HEK293T (cell line): ENCODE measurements around the gene CHPF2.

Source experiments
- CTCF ChIA-PET: fragments of 350-600 bp; formaldehyde crosslinking; extraction: SDS; loops from one replicate; lab custom pipeline; 2021; ENCODE audit warnings: antibody characterized with exemption, inconsistent platforms; lab: Yijun Ruan, JAX
- POLR2A ChIA-PET: fragments of 350-600 bp; formaldehyde crosslinking; extraction: SDS; loops from one replicate; lab custom pipeline; 2020; ENCODE audit warnings: antibody characterized with exemption, inconsistent platforms; lab: Yijun Ruan, JAX
- DNase-seq: peaks from one replicate; pipeline ENCODE4 v3.0.0; 2012; ENCODE audit warnings: mixed read lengths; ENCODE audit errors: extremely low spot score
- ARNT ChIP-seq: fragments of 450-650 bp; IDR thresholded peaks from 2 replicates; pipeline ENCODE4 v1.6.1; 2017; ENCODE audit warnings: mild to moderate bottlenecking
- BHLHE40 ChIP-seq: fragments of 450-650 bp; IDR thresholded peaks from 2 replicates; pipeline ENCODE4 v1.6.1; 2016; ENCODE audit warnings: mild to moderate bottlenecking, moderate library complexity, borderline replicate concordance
- CTBP1 ChIP-seq: fragments of 450-650 bp; IDR thresholded peaks from 2 replicates; pipeline ENCODE4 v1.6.1; 2016; ENCODE audit warnings: borderline replicate concordance
- ELF4 ChIP-seq: fragments of 450-650 bp; IDR thresholded peaks from 2 replicates; pipeline ENCODE4 v1.6.1; 2017; ENCODE audit warnings: antibody characterized with exemption
- FOXA1 ChIP-seq: fragments of 450-650 bp; IDR thresholded peaks from 2 replicates; pipeline ENCODE4 v1.6.1; 2016; ENCODE audit warnings: mild to moderate bottlenecking
- FOXK2 ChIP-seq: fragments of 450-650 bp; IDR thresholded peaks from 2 replicates; pipeline ENCODE4 v1.6.1; 2016; ENCODE audit warnings: mild to moderate bottlenecking
- FOXM1 ChIP-seq: fragments of 450-650 bp; IDR thresholded peaks from 2 replicates; pipeline ENCODE4 v1.6.1; 2017; ENCODE audit warnings: mild to moderate bottlenecking, borderline replicate concordance
- HDGF ChIP-seq: fragments of 450-650 bp; IDR thresholded peaks from 2 replicates; pipeline ENCODE4 v1.6.1; 2017; ENCODE audit warnings: antibody characterized with exemption, borderline replicate concordance
- L3MBTL2 ChIP-seq: fragments of 450-650 bp; conservative IDR thresholded peaks from 2 replicates; pipeline ENCODE4 v1.6.1; 2016; ENCODE audit warnings: mild to moderate bottlenecking
- LEF1 ChIP-seq: fragments of 450-650 bp; IDR thresholded peaks from 2 replicates; pipeline ENCODE4 v1.6.1; 2017; ENCODE audit warnings: mild to moderate bottlenecking, borderline replicate concordance
- NFRKB ChIP-seq: fragments of 450-650 bp; IDR thresholded peaks from 2 replicates; pipeline ENCODE4 v1.6.1; 2016; ENCODE audit warnings: mild to moderate bottlenecking, moderate library complexity
- SP1 ChIP-seq: fragments of 450-650 bp; IDR thresholded peaks from 2 replicates; pipeline ENCODE4 v1.6.1; 2017
- SUZ12 ChIP-seq: fragments of 450-650 bp; IDR thresholded peaks from 2 replicates; pipeline ENCODE4 v1.6.1; 2016; ENCODE audit warnings: mild to moderate bottlenecking
- TARDBP ChIP-seq: fragments of 450-650 bp; IDR thresholded peaks from 2 replicates; pipeline ENCODE4 v1.6.1; 2016
- ZNF384 ChIP-seq: fragments of 450-650 bp; IDR thresholded peaks from 2 replicates; pipeline ENCODE4 v1.6.1; 2016
- TF ChIP-seq, protein P1 (sequence below): fragments of 450-650 bp; IDR thresholded peaks from 2 replicates; pipeline ENCODE4 v1.6.1; 2016

The CHPF2 gene

DNA sequence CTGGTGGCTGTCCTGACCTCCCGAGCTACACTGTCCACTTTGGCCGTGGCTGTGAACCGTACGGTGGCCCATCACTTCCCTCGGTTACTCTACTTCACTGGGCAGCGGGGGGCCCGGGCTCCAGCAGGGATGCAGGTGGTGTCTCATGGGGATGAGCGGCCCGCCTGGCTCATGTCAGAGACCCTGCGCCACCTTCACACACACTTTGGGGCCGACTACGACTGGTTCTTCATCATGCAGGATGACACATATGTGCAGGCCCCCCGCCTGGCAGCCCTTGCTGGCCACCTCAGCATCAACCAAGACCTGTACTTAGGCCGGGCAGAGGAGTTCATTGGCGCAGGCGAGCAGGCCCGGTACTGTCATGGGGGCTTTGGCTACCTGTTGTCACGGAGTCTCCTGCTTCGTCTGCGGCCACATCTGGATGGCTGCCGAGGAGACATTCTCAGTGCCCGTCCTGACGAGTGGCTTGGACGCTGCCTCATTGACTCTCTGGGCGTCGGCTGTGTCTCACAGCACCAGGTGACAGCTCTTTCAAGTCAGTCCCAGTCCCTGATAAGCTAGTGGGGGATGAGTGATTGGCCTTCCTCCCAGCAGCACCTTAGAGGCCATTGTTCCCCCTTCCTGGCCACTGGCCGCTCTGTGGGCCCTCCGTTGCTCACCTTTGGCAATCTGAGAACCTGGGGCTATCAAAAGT, 3.0 kb downstream of the CHPF2 start:
- POLR2A ChIA-PET, result interaction anchor here (0.5 to 2.6 kb wide), 3 partner anchors 8 to 204 kb away, joined by 3 to 36 read pairs (median 5); partner anchors contain the start of gene ABCF2
- no peak for DNase-seq
- CTCF ChIA-PET, result interaction anchor here (0.8 to 4.8 kb wide), 3 partner anchors 9 to 12 kb away, joined by 3 to 31 read pairs (median 3); no protein-coding TSS in a partner anchor
- no peak for TF ChIP-seq FOXK2
- no peak for TF ChIP-seq ZNF384
- TF ChIP-seq LEF1, result no peak
- no peak for TF ChIP-seq ELF4

DNA sequence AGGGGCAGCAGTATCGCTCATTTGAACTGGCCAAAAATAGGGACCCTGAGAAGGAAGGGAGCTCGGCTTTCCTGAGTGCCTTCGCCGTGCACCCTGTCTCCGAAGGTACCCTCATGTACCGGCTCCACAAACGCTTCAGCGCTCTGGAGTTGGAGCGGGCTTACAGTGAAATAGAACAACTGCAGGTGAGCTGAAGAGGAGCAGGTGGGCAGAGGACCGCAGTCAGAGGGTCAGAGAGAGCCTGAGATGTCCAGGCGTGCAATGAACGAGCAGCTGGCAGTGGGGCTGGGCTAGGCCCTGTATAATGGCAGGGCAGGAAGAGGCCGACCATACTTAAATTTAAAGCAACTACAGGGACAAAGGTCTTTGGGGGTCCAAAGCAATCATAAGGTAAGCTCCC, 4.1 kb downstream of the CHPF2 start:
- DNase-seq, result no peak
- CTCF ChIA-PET, result interaction anchor here (0.6 to 4.8 kb wide), 3 partner anchors 8 to 23 kb away, joined by 3 to 31 read pairs (median 12); no protein-coding TSS in a partner anchor
- TF ChIP-seq CTBP1 (no peak), FOXK2 (no peak), LEF1 (no peak), TARDBP (no peak), BHLHE40 (no peak), ARNT (no peak), ZNF384 (no peak), FOXA1 (no peak), SUZ12 (no peak), HDGF (no peak), FOXM1 (no peak), ELF4 (no peak), L3MBTL2 (no peak), SP1 (no peak), NFRKB (no peak)
- TF ChIP-seq, protein P1, sequence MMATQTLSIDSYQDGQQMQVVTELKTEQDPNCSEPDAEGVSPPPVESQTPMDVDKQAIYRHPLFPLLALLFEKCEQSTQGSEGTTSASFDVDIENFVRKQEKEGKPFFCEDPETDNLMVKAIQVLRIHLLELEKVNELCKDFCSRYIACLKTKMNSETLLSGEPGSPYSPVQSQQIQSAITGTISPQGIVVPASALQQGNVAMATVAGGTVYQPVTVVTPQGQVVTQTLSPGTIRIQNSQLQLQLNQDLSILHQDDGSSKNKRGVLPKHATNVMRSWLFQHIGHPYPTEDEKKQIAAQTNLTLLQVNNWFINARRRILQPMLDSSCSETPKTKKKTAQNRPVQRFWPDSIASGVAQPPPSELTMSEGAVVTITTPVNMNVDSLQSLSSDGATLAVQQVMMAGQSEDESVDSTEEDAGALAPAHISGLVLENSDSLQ, result no peak
- POLR2A ChIA-PET, result interaction anchor here (0.8 to 2.6 kb wide), 6 partner anchors 8 to 15 kb away, joined by 3 to 36 read pairs (median 4); partner anchors contain the start of gene ABCF2

DNA sequence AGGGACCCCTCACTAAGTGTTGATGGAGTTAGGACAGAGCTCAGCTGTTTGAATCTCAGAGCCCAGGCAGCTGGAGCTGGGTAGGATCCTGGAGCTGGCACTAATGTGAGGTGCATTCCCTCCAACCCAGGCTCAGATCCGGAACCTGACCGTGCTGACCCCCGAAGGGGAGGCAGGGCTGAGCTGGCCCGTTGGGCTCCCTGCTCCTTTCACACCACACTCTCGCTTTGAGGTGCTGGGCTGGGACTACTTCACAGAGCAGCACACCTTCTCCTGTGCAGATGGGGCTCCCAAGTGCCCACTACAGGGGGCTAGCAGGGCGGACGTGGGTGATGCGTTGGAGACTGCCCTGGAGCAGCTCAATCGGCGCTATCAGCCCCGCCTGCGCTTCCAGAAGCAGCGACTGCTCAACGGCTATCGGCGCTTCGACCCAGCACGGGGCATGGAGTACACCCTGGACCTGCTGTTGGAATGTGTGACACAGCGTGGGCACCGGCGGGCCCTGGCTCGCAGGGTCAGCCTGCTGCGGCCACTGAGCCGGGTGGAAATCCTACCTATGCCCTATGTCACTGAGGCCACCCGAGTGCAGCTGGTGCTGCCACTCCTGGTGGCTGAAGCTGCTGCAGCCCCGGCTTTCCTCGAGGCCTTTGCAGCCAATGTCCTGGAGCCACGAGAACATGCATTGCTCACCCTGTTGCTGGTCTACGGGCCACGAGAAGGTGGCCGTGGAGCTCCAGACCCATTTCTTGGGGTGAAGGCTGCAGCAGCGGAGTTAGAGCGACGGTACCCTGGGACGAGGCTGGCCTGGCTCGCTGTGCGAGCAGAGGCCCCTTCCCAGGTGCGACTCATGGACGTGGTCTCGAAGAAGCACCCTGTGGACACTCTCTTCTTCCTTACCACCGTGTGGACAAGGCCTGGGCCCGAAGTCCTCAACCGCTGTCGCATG, 5.2 kb downstream of the CHPF2 start:
- CTCF ChIA-PET, result interaction anchor here (0.6 to 1.9 kb wide), 2 partner anchors 9 to 66 kb away, joined by 5 to 12 read pairs; no protein-coding TSS in a partner anchor
- POLR2A ChIA-PET, result interaction anchor here (1.0 to 2.6 kb wide), 4 partner anchors 10 to 14 kb away, joined by 3 to 36 read pairs (median 5); partner anchors contain the start of gene ABCF2
- TF ChIP-seq FOXA1, result no peak
- no peak for TF ChIP-seq FOXM1
- TF ChIP-seq SUZ12, result no peak
- TF ChIP-seq FOXK2, result no peak
- no peak for DNase-seq

DNA sequence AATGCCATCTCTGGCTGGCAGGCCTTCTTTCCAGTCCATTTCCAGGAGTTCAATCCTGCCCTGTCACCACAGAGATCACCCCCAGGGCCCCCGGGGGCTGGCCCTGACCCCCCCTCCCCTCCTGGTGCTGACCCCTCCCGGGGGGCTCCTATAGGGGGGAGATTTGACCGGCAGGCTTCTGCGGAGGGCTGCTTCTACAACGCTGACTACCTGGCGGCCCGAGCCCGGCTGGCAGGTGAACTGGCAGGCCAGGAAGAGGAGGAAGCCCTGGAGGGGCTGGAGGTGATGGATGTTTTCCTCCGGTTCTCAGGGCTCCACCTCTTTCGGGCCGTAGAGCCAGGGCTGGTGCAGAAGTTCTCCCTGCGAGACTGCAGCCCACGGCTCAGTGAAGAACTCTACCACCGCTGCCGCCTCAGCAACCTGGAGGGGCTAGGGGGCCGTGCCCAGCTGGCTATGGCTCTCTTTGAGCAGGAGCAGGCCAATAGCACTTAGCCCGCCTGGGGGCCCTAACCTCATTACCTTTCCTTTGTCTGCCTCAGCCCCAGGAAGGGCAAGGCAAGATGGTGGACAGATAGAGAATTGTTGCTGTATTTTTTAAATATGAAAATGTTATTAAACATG, 6.0 kb downstream of the CHPF2 start:
- CTCF ChIA-PET, result no interaction called here
- DNase-seq, result no peak
- POLR2A ChIA-PET, result interaction anchor here (2.0 kb wide), 1 partner anchor 9 kb away, joined by 6 read pairs; no protein-coding TSS in a partner anchor
- no peak for TF ChIP-seq SUZ12
- TF ChIP-seq L3MBTL2, result no peak
- no peak for TF ChIP-seq NFRKB
- TF ChIP-seq FOXA1, result no peak
- TF ChIP-seq ZNF384, result no peak
- no peak for TF ChIP-seq FOXK2
- TF ChIP-seq ARNT, result no peak
- no peak for TF ChIP-seq SP1
- no peak for TF ChIP-seq TARDBP
- TF ChIP-seq BHLHE40, result no peak
- TF ChIP-seq, protein P1, result no peak
- TF ChIP-seq LEF1, result no peak
- TF ChIP-seq HDGF, result no peak

DNA sequence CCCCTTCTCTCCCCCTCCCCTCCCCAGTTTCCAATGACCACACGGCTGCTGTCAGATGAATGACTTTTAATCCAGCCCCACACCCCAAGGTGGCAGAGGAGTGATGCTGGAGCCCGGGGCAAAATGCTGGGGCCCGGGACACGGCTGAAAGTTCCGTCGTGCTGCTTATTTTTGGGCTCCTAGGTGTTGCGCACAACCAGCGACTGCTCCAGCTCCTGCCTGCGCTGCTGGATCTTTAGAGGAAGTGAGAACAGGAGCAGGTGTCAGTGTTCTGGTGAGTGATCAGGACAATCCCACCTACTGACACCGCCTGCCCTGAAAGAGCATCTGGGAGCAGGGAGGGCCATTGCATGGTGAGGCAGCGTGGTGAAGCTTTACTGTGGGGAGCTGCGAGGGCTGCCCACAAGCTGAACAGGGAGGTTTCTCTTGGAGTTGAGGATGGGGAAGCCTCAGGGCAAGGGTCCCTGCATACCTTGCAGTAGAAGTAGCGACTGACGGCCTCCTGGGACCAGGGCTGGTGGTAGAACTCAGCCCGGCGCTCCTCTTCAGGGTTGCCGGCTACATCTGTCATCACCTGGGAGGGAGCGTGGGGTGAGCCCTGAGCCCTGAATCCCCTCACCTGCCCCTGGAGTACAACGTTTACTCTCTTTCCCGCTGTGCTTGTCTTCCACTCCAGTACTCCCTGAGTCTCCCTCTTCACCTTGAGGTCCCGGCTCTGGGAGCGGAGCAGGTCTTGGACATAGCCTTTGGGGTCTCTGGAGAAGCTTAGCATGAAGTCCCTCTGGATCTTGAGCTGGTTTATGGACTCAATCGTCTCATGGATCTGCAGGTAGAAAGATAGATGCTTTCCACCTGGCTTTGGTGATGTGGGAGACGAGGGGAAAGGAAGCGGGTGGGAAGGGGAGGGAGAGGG, 6.9 kb downstream of the CHPF2 start:
- no peak for TF ChIP-seq FOXM1
- no peak for TF ChIP-seq LEF1
- TF ChIP-seq NFRKB, result no peak
- TF ChIP-seq, protein P1, result no peak
- TF ChIP-seq ARNT, result no peak
- TF ChIP-seq CTBP1, result no peak
- no peak for DNase-seq
- ChIA-PET POLR2A (interaction anchor here (2.0 kb wide), 1 partner anchor 12 kb away, joined by 10 read pairs; the partner anchor contains the start of gene ABCF2), CTCF (interaction anchor here (0.5 kb wide), 1 partner anchor 68 kb away, joined by 3 read pairs; no protein-coding TSS in a partner anchor)
